NCI-H1694 (cell line): Measurements from ENCODE around the gene SCN4A.

Source experiments
- DNase-seq: peaks from one replicate; lab custom pipeline; 2025; lab: John Stamatoyannopoulos, UW

Gene SCN4A

DNA sequence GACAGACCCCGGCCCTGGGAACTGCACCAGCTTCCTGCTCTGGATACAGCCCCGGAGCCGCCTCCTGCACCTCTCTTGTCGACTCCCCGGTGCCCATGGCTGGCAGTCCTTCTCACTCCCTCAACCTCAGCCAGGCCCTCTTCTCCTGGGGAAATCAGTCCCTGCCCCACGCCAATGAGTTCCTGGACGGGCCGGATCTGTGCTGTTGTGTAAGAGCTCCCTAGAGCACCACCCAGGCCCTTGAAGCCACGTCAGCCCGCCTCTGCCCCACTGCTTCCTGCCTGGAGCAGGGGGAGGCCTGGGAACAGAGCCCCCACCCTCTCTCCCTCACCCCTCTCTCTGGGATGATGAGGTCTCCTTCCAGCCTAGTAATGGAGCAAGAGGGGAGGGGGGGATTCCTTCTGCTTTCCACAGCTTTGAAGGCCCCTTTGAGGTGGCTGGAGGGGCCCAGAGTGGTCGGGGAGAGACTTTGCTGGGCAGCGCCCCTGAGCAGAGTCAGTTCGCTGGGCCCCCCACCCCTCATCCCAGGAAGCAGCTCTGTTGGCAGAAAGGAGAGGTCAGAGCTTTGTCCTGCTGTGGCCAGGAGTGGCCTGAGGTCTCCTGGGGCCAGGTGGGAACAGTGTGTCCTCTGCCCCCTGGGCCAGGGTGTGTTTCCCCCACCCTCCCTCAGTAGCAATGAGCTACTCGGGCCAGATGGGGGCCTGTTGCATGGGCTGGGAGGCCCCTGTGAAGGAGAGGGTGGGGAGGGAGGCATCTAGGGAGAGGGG, 29.2 kb upstream of the SCN4A start:
- DNase-seq: no peak

DNA sequence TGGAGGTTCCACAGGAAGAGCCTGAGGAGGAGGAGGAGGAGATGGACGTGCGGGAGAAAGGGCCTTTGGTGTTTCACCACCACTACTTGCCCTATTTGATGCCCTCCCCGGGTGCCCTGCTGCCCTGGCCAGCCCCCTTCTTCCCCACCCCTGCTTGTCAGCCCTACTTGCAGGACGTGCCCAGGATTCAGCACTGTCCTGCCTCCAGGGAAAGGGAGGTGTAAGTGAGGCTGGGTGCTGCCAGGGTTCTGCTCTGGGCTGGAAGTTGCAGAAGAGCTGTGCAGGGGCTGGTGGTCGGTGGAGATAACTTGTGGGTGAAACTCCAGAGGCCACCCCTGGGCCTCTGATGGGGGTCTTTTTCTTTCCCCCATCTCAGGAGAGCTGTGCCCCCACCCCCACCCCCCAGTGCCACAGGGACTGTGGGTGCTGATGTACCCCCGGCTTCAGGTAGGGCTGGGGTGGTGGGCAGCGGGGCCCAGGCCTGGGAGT, 28.4 kb upstream of the SCN4A start:
- DNase-seq: no peak

- no peak for DNase-seq
These were observed 27.2 kb upstream of the SCN4A start for GRCh38 chr17:63999680-64000531.

- no peak for DNase-seq
These were observed 26.3 kb upstream of the SCN4A start for GRCh38 chr17:63998721-63999679.

DNA sequence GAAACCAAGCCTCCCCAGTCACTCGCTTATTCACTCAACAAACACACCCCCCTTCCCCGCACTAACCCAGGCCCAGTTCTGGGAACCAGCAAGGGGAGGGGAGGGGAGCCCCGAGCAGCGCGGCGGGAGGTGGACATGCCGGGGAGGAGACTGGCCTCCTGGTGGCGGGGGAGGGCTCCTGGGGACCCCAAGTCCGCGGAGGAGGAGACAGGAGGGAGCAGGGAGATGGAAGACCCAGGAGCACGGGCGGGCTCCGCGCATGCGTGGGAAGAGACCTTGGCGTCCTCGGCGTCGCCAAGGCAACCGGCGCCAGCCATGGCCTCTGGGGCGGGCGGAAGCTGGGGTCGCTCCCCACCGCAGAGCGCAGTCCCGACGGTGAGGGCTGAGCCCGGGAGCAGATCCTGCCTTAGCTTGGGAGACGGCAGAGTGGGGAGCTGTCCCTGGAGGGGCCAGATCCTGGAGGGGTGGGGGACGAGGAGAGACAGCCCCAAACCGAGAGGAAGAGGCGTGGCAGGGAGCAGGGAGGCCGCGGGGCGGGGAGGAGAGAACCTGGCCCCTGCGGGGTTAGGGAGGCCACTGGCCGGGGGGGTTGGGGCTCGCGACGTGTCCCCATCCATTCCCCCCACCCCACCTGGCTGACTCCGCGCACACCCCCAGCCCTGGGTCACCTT, 25.5 kb upstream of the SCN4A start, which contains the start of gene PRR29:
Gene PRR29 (plus strand): TSS at position 302 of the 671 bp plus-strand sequence. CDS start 14 bp downstream, at position 316.
- DNase-seq: peak; percentile 9

- no peak for DNase-seq
These were observed 24.8 kb upstream of the SCN4A start for GRCh38 chr17:63997341-63998048.

DNA sequence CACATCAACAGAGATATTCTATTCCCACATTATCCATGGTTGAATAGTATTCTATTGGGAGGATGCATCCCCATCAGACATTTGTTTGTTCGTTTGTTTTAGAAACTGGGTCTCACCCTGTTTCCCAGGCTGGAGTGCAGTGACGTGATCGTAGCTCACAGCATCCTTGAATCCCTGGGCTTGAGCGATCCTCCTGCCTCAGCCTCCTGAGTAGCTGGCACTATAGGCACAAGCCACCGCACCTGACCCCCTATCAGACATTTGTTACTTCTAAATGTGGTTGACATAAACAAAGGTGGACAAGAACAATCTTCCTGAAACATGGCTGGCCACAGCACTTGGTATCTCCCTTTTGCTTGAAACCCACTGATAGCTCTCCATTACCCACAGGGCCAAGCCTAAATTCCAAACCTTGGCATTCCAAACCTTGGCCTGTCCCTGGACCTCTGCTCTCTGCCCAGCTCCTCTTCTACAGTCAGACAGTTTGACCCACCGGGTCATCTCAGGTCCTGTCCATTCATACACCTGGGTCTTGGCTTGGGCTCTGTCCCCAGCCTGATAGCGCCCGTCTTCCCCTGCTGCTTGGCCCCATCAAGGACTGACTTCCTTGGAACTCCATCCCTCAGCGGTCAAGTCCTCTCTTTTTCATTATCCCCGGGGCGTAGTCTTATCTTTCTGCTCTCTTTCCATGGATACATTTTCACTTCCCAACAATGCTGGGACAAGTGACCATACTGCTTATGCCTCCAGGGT, 23.9 kb upstream of the SCN4A start:
- DNase-seq: no peak

DNA sequence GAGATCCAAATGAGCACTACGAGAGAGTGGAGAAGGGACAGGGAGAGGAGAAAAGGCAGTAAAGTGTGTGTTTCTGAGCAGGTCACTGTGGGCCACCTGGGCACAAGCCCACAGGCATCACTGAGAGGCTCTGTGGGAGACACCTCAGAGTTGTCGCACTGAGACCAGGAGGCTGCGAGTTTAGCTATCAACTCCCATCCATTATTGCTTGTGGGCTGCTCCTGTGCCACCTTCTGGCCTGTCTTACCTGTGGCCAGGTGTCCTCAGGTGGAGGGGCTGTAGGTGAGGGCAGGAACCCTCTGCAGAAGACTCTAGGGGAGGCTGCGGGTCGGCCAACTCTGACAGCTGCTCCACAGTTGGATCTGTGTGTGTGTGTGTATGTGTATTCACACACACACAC, 22.9 kb upstream of the SCN4A start:
- no peak for DNase-seq

DNA sequence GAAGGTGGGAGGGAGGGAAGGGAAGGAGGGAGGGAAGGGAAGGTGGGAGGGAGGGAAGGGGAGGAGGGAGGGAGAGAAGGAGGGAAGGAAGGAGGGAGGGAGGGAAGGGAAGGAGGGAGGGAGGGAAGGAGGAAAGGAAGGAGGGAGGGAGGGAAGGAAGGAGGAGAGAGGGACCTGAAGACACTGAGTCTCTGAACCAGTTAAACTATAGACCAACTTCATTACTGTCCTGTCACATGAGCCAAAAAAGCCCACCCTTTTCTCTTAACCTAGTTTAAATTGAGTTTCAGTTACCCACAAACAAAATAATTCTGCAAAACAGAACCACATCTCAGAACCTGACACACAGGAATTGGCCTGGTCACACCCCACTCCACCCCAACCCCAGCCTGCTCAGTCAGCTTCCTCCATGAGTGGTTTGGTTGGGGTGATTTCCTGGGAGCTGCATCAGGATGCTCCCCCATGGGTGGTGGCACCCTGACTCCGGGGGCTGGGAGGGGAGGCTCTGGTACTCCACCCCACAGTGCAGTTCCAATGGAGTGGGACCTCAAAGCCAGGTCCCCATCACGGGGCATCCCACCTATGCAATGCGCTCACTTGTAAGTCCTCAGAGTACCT, 20.8 kb upstream of the SCN4A start:
- DNase-seq: no peak

GRCh38 chr17:63991611-63992010, 18.9 kb upstream of the SCN4A start:
- DNase-seq: no peak

DNA sequence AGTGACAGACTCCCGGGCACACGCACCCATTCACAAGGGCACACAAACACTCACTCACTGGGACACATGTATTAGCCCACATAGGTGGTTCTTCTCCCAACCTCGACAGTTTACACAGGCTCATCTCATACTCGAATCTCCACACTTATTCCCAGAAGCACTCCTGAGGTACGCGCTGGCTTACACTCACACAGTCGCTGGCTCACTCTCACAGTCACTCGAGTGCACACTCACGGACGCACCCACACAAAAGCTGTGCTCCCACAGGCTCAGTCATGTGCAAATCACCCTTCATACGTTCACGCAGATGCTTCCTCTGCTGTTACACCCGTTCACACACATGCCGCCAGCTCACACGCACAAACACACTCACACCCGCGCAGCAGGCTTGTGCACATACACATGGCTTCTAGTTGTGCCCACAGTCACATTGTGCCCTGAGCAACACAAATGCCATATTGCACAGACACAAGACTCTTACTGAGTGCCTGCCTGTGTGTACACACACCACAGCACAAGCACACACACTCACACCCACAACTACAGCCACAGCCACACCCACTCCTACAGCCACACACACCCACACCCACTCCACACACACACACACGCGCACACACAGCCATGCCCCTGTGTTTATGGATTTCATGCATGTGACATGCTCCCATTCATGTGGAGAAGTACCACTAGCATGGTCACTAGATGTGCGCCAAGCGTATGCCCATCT, 17.1 kb upstream of the SCN4A start:
- no peak for DNase-seq

GRCh38 chr17:63988741-63989621, 16.3 kb upstream of the SCN4A start:
- no peak for DNase-seq

- no peak for DNase-seq
These were observed 15.4 kb upstream of the SCN4A start for GRCh38 chr17:63988127-63988478.

DNA sequence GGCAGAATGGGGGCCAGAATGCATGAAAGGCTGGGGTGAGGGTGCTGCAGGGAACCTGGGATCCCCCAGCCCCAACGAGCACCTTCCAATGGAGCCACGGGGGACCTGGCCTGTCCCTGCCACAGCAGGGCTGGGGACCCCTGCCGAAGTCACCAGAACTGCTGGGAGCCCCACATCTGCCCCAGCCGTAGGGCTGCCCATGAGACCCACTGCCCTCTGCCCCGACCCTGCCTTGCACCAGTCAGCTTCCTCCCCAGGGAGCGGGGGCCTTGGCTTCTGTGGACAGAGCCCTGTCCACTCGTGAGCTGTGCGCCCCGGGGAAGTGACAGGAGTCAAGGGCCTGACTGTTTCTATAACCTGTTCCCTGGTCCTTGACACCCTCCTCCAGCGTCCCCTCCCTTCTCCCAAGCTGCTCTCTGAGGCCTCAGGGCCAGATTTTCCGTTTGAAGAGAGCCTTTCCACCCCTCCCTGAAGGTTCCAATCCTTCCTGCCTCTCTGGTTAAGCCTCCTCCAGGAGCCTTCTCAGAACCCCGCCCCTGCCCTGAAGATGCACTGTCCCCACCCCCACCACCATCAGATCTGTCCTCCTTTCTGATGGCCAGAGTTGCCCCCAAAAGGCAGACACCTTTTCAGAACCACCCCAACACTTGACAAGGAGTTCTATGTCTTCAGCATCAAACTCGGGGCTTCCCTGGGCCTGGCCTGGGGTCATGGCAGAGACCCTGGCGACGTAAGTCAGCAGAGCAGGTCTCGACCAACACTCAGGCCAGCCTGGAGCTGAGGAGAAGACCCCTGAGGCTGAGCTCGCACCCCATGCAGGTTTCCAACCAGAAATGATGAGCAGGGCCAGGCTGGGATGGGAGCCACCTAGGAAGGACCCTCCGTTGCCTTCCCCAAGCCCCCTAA, 14.8 kb upstream of the SCN4A start:
- no peak for DNase-seq

- DNase-seq: no peak
These were observed 14.1 kb upstream of the SCN4A start for GRCh38 chr17:63986821-63987220.

- no peak for DNase-seq
These were observed 12.8 kb upstream of the SCN4A start for GRCh38 chr17:63985387-63986140.
